ENCODE measurements around the gene FIGN.

DNA sequence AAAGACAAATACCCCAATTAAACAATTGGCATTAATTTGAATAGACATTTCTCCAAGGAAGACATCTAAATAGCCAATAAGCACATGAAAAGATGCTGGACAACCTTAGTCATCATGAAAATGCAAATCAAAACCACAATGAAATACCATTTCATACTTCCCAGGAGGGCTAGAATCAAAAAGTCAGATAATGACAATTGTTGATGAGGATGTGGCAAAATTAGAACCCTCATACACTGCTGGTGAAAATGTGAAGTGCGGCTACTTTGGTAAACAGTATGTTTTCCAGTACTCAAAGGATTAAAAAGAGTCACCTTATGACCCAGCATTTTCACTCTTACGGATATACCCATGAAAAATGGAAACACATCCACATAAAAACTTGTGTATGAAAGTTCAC lies 91.6 kb downstream of the FIGN start:
- TF ChIP-seq, protein P1, sequence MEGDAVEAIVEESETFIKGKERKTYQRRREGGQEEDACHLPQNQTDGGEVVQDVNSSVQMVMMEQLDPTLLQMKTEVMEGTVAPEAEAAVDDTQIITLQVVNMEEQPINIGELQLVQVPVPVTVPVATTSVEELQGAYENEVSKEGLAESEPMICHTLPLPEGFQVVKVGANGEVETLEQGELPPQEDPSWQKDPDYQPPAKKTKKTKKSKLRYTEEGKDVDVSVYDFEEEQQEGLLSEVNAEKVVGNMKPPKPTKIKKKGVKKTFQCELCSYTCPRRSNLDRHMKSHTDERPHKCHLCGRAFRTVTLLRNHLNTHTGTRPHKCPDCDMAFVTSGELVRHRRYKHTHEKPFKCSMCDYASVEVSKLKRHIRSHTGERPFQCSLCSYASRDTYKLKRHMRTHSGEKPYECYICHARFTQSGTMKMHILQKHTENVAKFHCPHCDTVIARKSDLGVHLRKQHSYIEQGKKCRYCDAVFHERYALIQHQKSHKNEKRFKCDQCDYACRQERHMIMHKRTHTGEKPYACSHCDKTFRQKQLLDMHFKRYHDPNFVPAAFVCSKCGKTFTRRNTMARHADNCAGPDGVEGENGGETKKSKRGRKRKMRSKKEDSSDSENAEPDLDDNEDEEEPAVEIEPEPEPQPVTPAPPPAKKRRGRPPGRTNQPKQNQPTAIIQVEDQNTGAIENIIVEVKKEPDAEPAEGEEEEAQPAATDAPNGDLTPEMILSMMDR (IDR thresholded peaks at IDR 0.05) = no peak
- no peak for TF ChIP-seq POLR2A (IDR thresholded peaks at IDR 0.05)
- TF ChIP-seq POLR2AphosphoS5 (IDR thresholded peaks at IDR 0.05) = no peak
- no peak for TF ChIP-seq EP300 (IDR thresholded peaks at IDR 0.05)

Data from upper lobe of left lung (tissue), 4 donors.